GM21825 (cell line): ENCODE measurements around the gene NR6A1.

Experiments used
- ATAC-seq: cut with Tn5 transposase; IDR thresholded peaks from one replicate; pipeline ENCODE4 v1.9.1; 2021; ENCODE audit warnings: mild to moderate bottlenecking, moderate library complexity; ENCODE audit not compliant: unreplicated experiment

The NR6A1 gene

GRCh38 chr9:124541824-124542223 lies 229.3 kb downstream of the NR6A1 start:
- ATAC-seq: no peak

DNA sequence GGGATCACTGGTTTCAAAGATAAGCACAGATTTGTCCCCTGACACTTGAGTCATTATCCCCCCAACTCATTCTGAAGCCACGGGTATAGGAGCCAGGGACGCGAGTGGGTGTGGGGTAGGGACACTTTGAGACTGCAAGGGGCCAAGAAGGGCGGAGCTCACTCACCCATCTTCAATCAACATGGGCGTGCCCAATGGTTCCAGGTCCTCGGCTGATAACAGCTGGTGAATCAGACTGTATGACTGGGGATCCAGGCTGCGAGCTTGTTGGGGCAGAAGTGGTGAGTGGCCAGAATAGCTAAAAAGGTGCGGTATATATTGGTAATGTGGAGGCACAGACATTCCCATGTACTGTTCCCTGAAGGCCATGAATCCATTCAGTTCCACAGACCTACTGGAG lies 233.2 kb downstream of the NR6A1 start:
- no peak for ATAC-seq

DNA sequence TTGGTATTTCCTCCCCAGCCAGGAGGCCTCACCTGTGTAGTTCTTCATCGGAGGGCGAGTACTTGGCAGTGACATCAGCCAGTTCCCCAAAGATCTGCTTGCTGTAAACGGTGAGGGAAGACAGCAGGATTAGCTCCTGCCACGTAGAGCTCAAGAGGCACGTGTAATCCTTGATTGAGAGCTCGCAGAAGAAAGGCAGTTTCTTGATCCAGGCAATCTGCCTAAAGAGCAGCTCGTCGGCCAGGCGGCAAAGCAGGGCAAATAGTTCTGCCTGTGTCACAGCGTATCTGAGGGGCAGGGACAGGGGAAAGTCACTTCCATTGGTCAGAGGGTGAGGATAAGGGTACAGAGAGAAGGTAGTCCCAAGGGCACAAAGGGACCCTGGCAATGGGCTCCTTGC lies 235.3 kb downstream of the NR6A1 start:
- ATAC-seq: no peak

DNA sequence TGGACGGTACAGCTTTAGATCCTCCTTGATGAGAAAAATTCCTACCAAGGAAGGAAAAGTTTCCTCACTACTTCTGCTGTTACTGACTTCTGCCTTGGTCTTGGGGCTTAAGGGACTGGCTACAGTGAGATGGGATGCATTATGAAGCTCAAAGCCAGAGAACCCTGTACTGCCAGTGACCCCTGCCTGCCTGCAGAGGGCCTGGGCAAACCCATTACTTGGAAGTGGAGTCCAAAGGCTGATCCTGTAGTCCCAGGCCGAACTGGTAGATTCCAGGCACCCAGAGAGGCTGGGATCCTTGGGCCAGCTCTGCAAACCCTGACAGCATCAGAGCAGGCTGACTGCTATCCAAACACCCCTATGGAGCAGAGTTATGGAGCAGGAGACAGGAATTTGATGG lies 238.2 kb downstream of the NR6A1 start:
- ATAC-seq: no peak

GRCh38 chr9:124531115-124531514 lies 240.0 kb downstream of the NR6A1 start:
- no peak for ATAC-seq

DNA sequence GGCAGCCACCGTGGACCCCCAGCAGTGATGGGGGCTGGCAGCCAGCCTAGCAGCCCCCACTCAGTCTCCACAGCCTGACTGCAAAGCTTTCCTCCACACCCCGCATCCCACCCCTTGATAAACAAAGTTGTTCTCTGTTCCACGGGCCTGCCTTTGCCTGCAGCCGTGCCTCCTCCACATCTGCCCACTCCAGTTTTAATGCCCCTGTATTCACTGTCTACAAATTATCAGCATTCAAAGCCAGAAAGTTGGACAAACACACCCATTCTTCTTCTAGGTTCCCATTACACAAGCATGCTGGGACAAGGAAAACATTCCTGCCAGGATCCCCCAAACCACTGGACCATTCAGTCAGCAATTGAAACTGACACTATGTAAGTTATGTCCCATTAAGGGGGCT lies 240.9 kb downstream of the NR6A1 start:
- no peak for ATAC-seq

GRCh38 chr9:124527781-124528180 lies 243.3 kb downstream of the NR6A1 start:
- ATAC-seq: no peak

- ATAC-seq: no peak
Measured at GRCh38 chr9:124526174-124526573, 244.9 kb downstream of the NR6A1 start.

DNA sequence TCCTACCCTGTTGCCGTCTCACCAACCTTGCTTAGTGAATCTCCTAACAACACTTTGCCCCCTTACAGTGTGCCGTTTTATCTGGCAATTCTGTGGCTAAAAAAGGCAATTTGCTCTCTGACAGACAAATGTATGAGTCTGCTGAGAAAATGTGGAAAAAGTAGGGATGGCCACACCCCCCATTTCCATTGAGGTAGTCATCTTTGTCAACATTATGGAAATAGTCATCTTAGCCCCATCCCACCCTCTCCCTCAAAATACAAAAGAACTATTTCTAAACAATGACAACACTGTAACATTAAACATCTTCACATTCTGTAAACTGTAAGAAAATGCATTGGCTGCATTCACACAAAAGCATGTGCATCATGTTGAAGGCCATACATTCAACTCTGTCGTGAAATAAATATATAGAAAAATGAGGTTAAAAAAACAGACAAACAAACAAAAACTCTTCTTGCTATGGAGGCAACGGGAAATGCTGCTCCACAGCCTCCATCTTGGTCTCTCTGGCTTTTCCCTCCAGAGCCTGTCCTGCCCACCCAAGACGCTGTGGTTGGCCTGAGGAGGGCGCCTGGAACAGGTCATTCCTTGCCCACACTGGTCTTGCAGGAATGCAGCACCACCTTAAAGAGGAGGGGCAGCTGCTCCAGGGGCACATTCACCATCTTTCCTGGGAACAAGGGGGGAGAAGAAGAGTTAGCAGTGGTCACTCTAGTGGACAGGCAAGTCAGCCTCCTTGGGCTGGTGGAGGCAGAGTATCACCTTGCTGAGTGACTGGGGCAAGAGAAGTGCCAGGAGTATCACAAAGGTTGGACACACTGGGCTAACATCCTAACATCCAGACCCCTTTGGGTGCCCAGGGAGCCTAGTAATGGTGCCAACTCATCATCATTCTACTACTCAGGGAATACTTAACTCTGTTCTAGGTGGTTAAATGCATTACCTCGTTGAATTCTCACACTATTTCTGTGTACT lies 248.7 kb downstream of the NR6A1 start:
- ATAC-seq: no peak

DNA sequence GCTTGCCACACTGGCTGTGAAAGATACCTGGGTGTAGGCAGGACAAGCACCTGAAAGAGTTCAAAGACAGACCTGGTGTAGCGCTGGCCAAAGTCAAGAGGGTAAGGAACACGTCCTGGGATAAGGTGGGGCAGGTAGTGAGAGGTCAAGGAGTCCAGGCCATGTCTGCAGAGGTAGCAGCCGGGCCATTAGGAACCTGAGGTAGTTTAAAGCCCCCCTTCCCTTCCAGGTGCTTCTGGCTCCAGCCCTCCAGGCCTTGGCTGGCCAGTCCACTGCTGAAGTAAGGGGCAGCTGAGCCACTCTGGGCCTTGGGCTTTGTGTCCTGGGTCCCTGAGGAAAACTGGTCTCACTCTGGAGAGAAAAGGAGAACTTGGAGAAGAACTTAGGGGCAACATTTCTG lies 250.0 kb downstream of the NR6A1 start:
- no peak for ATAC-seq

GRCh38 chr9:124520206-124520596 lies 250.9 kb downstream of the NR6A1 start:
- no peak for ATAC-seq

- ATAC-seq: no peak
Measured at GRCh38 chr9:124518116-124518515, 253.0 kb downstream of the NR6A1 start.

DNA sequence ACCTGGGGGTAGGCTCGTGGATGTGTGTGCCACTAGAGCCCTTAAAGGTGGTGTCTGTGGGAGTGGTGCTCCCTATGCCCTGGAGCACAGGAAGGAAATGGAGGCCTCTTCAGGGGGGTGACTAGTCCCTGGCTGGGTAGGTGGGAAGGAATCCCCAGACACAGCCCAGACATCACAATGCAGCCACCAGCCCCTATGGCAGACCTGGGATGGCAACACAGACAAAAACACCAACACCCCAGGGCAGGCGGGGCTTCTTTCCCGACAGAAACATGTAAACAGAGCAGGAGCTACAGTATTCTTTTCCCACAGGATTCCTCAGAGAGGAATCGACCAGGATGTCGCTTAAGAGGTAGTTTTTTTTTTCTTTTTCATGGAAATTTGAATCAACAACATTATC lies 253.5 kb downstream of the NR6A1 start:
- ATAC-seq: no peak

DNA sequence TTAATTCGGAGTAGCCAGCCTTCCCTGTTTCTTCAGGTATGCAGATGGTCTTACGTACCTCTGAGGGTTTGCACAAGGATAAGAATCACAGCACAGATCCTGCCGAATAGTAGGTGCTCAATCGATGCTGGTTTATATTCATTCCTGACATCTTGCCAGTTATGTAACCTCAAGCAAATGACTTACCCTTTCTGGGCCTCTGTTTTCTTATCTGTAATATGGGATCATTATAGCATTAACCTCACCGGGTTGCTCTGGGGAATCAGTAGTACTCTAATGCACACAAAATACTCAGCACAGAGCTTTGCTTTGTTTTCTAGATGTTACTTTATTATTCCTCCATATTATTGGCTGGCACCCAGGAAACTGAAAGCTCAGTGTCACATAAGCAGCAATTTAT lies 256.2 kb downstream of the NR6A1 start:
- ATAC-seq: no peak

DNA sequence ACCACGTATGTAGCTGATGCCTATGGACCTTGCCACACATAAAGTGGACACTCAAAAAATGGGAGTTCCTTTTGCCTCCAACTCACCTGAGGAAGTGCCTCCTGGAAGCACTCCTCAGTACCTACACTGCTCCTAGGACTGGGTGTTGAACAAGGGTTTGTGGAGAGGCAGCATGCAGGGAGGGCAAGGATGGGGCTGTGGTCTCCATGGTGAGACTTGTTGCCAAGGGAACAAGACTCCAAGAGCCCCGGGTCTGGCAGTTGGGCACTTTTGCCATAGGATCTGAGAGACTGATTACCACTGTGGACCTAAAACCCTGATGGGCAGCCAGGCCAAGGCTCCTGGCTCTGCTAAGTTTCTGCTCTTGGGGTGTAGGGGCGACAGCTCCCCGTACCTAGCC lies 257.0 kb downstream of the NR6A1 start:
- no peak for ATAC-seq

DNA sequence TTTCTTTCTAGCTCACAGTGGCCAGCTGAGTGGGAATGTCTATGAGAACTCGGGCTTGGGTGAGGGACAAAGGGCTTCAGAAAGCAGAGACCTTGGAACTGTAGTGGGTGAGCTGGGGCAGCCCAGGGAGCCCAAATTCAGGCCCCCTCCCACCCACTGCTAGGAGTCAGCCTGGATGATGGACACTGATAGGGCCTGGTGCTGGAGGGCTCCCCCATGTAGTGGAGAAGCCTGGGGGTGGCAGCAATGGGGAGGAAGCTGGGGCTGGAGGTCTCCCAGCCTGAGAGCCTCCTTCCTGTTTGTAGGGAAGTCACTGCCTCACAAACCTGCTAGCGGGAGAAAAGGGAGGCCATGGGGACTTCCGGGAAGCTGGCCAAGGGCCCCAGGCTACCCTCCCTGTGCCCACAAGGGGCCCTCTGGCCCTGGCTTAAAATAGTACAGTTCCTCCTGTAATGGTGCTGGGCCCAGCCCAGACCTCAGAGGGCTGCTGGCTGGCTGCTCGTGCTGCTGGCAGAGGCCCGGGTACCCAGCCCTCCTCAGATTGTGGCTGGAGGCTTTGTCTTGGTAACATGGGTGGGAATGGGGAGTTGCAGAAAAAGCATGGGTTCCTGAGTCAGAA lies 257.6 kb downstream of the NR6A1 start:
- no peak for ATAC-seq

DNA sequence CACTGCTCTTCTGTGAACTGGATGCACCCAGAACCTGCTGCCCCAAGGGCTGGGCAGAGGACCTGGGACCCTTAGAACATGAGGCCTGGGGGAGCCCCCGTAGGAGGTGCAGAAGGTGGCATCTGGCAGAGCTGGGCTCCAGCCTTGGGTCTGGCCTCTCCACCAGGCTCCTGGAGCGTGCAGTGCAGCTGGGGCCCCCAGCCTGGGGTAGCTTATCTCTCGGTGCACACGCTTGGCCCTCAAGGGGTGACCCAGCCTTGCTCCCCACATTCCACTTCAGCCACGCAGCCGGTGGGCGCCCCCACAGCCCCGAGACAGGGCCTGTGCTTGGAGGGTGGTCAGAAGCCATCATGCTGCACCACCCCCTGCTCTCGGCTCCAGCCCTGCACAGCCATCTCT lies 258.3 kb downstream of the NR6A1 start:
- ATAC-seq: no peak

DNA sequence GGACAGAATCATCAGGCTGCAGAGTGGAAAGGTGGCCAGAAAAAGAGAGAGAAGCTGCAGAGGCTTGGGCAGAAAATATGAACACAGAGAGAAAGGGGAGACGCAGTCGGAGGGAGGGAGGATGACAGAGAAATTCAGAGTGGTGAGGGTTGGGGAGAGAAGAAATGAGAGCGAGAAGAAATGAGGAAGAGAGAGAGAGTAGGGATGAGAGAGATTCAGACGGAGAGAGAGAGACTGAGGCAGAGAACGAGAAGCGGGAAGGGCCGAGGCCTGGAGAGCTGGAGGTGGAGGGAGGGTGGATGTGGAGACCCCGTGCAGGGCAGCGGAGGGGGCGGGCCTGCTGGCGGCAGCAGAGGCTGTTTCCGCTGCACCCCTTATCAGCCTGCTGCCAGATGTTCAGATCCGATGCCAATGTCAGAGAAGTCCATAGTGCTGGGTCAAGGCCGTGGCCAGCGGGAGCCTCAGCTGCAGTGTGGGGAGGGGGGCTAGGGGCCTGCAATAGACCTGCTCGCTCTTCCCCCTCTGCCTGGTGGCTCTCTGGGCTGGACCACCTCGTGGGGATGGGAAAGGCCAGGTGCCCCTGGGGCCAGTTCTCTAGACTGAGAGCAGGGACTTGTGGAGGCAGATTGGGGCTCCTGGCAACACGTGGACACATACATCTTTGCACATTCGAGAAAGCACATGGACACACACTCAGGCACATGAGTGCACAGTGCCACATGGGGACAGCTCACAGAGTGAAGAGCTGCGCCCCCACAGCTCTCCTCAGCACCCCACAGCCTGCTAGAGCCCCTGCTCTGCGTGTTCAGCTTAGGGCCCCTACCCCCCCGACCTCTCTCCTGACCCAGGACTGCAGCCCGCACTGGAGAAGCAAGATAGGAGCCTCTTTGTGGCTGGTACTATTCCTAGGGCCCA lies 259.0 kb downstream of the NR6A1 start:
- ATAC-seq: no peak

DNA sequence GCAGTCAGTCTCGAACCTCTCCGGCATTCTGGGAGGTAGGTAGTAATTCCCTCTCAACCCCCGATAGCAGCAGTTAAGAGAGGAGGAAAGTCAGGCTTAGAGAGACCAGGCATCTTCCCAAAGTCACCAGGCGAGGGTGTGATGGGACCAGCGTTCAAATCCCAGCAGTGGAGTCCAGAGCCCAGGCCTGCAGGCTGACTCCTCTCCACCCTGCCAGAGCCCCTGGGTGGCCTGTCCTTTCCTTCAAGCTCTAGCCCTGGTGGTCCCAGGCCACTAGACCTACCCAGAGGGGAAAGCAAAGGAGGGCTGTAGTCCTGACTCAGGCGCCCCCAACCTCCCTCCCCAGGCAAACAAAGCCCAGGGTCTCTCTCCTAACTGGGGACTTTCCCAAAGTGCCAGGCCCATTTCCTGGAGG lies 259.7 kb downstream of the NR6A1 start:
- ATAC-seq: no peak

- ATAC-seq: no peak
Measured at GRCh38 chr9:124510650-124511425, 260.3 kb downstream of the NR6A1 start.
